Ishikawa (cell line): ENCODE data around the gene ETV6.

Experiments used
- CEBPB ChIP-seq: IDR thresholded peaks from 2 replicates; pipeline ENCODE4 v1.6.1; 2012
- CREB1 ChIP-seq: IDR thresholded peaks from 2 replicates; pipeline ENCODE4 v1.6.1; 2012; ENCODE audit warnings: low read depth
- EGR1 ChIP-seq: IDR thresholded peaks from 2 replicates; pipeline ENCODE4 v1.6.1; 2012
- EP300 ChIP-seq: IDR thresholded peaks from 2 replicates; pipeline ENCODE4 v1.6.1; 2012; ENCODE audit warnings: borderline replicate concordance
- FOXM1 ChIP-seq: IDR thresholded peaks from 2 replicates; pipeline ENCODE4 v1.6.1; 2012; ENCODE audit warnings: low read depth, borderline replicate concordance
- NFIC ChIP-seq: IDR thresholded peaks from 2 replicates; pipeline ENCODE4 v1.6.1; 2012
- RAD21 ChIP-seq: IDR thresholded peaks from 2 replicates; pipeline ENCODE4 v1.6.1; 2012; ENCODE audit warnings: low read depth
- TAF1 ChIP-seq: IDR thresholded peaks from 2 replicates; pipeline ENCODE4 v1.6.1; 2012; ENCODE audit warnings: low read depth, mild to moderate bottlenecking
- TCF12 ChIP-seq: IDR thresholded peaks from 2 replicates; pipeline ENCODE4 v1.6.1; 2012; ENCODE audit warnings: low read depth
- TEAD4 ChIP-seq: IDR thresholded peaks from 2 replicates; pipeline ENCODE4 v1.6.1; 2012
- USF1 ChIP-seq: IDR thresholded peaks from 2 replicates; pipeline ENCODE4 v1.6.1; 2012
- YY1 ChIP-seq: IDR thresholded peaks from 2 replicates; pipeline ENCODE4 v1.6.1; 2012; ENCODE audit warnings: low read depth
- ZBTB7A ChIP-seq: IDR thresholded peaks from 2 replicates; pipeline ENCODE4 v1.6.1; 2012; ENCODE audit warnings: low read depth
- TF ChIP-seq, protein P1 (sequence below): IDR thresholded peaks from 2 replicates; pipeline ENCODE4 v1.6.1; 2012; ENCODE audit warnings: low read depth, mild to moderate bottlenecking
- TF ChIP-seq, protein P2 (sequence below): IDR thresholded peaks from 2 replicates; pipeline ENCODE4 v1.6.1; 2012

Gene ETV6

GRCh38 chr12:11838403-11838802, 188.9 kb downstream of the ETV6 start:
- no peak for TF ChIP-seq ZBTB7A
- TF ChIP-seq EP300 = no peak
- TF ChIP-seq CEBPB = no peak
- TF ChIP-seq TEAD4 = no peak
- no peak for TF ChIP-seq NFIC
- TF ChIP-seq, protein P1, sequence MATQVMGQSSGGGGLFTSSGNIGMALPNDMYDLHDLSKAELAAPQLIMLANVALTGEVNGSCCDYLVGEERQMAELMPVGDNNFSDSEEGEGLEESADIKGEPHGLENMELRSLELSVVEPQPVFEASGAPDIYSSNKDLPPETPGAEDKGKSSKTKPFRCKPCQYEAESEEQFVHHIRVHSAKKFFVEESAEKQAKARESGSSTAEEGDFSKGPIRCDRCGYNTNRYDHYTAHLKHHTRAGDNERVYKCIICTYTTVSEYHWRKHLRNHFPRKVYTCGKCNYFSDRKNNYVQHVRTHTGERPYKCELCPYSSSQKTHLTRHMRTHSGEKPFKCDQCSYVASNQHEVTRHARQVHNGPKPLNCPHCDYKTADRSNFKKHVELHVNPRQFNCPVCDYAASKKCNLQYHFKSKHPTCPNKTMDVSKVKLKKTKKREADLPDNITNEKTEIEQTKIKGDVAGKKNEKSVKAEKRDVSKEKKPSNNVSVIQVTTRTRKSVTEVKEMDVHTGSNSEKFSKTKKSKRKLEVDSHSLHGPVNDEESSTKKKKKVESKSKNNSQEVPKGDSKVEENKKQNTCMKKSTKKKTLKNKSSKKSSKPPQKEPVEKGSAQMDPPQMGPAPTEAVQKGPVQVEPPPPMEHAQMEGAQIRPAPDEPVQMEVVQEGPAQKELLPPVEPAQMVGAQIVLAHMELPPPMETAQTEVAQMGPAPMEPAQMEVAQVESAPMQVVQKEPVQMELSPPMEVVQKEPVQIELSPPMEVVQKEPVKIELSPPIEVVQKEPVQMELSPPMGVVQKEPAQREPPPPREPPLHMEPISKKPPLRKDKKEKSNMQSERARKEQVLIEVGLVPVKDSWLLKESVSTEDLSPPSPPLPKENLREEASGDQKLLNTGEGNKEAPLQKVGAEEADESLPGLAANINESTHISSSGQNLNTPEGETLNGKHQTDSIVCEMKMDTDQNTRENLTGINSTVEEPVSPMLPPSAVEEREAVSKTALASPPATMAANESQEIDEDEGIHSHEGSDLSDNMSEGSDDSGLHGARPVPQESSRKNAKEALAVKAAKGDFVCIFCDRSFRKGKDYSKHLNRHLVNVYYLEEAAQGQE = no peak
- TF ChIP-seq EGR1 = no peak
- TF ChIP-seq, protein P2, sequence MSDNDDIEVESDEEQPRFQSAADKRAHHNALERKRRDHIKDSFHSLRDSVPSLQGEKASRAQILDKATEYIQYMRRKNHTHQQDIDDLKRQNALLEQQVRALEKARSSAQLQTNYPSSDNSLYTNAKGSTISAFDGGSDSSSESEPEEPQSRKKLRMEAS = no peak

- TF ChIP-seq, protein P2 = no peak
- no peak for TF ChIP-seq NFIC
Observed at GRCh38 chr12:11839091-11839641, 189.7 kb downstream of the ETV6 start.

DNA sequence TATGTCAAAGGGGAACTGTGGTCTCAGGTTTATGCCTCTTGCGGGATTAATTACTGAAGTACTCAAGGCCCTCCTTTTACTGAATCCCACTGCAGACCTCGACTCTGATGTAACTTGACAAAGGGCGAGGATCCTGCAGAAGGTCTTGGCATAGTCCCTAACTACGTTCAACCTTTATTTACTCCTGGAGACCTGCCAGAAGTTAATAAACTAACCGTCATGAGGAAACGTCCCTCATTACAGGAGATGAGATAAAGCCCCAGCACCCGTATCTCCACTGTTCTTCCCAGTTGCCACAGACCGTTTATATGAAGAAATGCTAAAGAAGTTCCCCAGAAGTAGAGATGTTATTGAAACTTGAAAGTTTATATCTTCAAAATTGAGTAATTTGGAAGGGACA, 190.9 kb downstream of the ETV6 start:
- TF ChIP-seq NFIC (no peak), YY1 (no peak), RAD21 (no peak), EP300 (no peak), TEAD4 (no peak), TCF12 (no peak), CEBPB (no peak), EGR1 (no peak), CREB1 (no peak), USF1 (no peak), TAF1 (no peak), FOXM1 (no peak), ZBTB7A (no peak)
- TF ChIP-seq, protein P1 = no peak
- TF ChIP-seq, protein P2 = no peak

DNA sequence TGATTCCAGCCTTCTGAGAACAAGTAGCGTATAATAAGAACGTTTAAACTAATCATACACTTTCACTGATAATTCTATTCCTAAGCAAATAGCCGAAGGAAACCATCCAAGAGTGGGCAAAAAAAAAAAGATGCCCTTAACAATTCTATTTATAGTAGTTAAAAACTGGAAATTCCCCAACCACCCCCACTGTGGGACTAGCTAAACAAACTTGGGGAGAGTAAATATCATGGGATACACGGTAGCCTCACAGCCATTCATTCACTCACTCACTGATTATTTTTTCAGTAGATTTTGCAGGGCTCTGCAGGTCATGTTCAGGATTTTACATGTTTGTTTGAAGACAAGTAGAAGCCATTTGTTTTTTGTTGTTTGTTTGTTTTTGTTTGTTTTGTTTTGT, 197.0 kb downstream of the ETV6 start:
- TF ChIP-seq TEAD4 = no peak

DNA sequence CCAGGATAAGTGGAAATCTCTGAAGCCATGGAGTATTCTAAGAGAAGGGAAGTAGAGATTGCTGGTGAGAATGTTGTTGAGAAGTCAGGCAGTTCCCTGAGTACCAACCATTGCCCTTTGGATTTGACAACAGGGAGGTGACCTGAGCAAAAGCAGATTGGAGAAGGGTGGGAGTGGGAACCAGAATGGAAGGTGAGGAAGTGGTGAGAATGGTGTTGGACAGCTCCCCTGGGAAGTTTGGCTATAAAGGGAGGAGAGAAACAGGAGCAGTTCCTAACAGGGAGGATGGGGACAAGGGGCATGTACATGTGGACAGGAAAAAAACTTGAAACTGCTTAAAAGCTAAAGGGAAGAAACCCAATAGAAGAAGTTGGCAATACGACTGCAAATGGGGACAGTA, 198.1 kb downstream of the ETV6 start:
- TF ChIP-seq, protein P1 = peak; percentile 80
- TF ChIP-seq FOXM1 (no peak), RAD21 (no peak), EP300 (no peak)

DNA sequence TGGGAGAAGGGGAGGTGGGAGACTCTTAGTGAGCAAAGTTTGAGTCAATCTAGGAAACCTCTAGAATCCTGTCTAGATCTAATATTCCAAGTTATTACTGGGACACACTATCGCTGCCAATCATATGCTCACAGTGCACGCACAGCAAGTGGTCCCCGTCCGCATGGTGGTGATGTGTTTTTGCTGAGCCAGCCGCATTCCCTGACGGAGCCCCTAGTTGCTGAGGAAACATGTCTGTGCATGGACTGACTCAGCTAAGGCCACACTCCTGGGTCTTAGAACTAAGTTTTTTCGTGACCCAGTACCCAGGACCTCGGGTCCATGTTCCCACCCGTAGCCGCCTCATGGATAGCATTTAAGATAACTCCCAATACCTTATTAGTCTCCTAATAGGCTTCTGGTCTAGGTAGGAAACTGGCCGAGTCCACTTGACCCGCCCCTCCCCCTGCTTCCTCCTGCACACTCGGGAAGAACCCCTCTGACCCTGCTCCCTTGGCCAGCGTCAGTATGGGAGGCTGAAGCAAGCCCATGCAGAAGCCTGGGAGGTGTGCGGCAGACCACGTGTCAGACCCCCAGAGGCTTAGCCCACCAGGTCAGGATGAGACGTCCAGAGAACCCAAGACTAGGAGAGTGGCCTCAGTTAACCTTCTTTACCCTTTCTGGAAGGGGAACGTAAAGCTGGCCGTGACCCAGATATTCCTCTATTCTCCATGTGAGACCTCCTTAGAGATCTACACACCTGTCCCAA, 200.5 kb downstream of the ETV6 start:
- no peak for TF ChIP-seq CREB1
